Transverse colon (tissue), 4 donors: Measurements from ENCODE around the gene AUH. TPM values are rescaled to one million over a fixed set of nuclear protein-coding genes. Genes with fewer than 3 reads are reported as not detected.

Source experiments
- DNase-seq: peaks from one replicate; pipeline ENCODE4 v3.0.0-alpha.2; 2019
- H3K27ac ChIP-seq, 4 donors: fragments of 200-600 bp; sonication (generic); 2 replicates each; pipeline ENCODE4 v1.5.1; 2016 to 2018; ENCODE audit warnings: inconsistent platforms in 4 of 4
- H3K27me3 ChIP-seq: fragments of 200-600 bp; sonication (generic); 2 replicates; pipeline ENCODE4 v1.5.1; 2017; ENCODE audit warnings: inconsistent platforms
- H3K36me3 ChIP-seq, 4 donors: fragments of 200-600 bp; sonication (generic); 2 replicates each; pipeline ENCODE4 v1.5.1; 2017 to 2019; ENCODE audit warnings: inconsistent platforms in 4 of 4
- H3K4me1 ChIP-seq, 4 donors: fragments of 200-600 bp; sonication (generic); 2 replicates each; pipeline ENCODE4 v1.5.1; 2017 to 2020; ENCODE audit warnings: inconsistent platforms in 4 of 4
- H3K4me3 ChIP-seq, 4 donors: fragments of 200-600 bp; sonication (generic); 1 replicate in 1 of 4; 2 replicates in 3 of 4; pipeline versions ENCODE4 v1.5.1 to v1.6.1; 2017 to 2019; ENCODE audit warnings: inconsistent platforms in 4 of 4
- H3K9me3 ChIP-seq, 2 donors: fragments of 200-600 bp; sonication (generic); 2 replicates each; pipeline ENCODE4 v1.5.1; 2017 to 2019; ENCODE audit warnings: inconsistent platforms in 2 of 2
- EP300 ChIP-seq: sonication (generic); formaldehyde crosslinking; IDR thresholded peaks from one replicate; pipeline ENCODE4 v1.6.1; 2017; ENCODE audit warnings: antibody characterized with exemption, low read depth
- POLR2A ChIP-seq: fragments of 450-650 bp; IDR thresholded peaks from one replicate; pipeline ENCODE4 v1.6.1; 2016; ENCODE audit warnings: antibody characterized with exemption, mild to moderate bottlenecking, moderate library complexity
- POLR2AphosphoS5 ChIP-seq, 3 donors: sonication (generic); formaldehyde crosslinking; IDR thresholded peaks; one replicate each; pipeline ENCODE4 v1.6.1; 2016; ENCODE audit warnings: antibody characterized with exemption in 3 of 3
- WGBS, 2 donors: methylation state at CpG; one replicate each; pipeline ENCODE4 v1.1.5; 2018; ENCODE audit warnings: low coverage in 1 of 2; 5-methylcytosine and 5-hydroxymethylcytosine counted together
- in situ Hi-C, 4 donors: fragments of 200-750 bp; cut with MboI; loops; one replicate each; pipeline versions ENCODE4 v1.15.0 to v1.15.1; 2017; ENCODE audit warnings: low sequenced_read_pairs in 3 of 4, low pct_ligation_motif_present in 1 of 4, low pct_unique_long_range_greater_than_20kb in 1 of 4
- intact Hi-C: fragments of 100-400 bp; cut with DNase I; formaldehyde crosslinking; loops from one replicate; pipeline ENCODE4 v1.15.1; 2023; ENCODE audit warnings: low total_unique reads
- total RNA-seq, 4 donors: library from RNA; depleted of rRNA; stranded (reverse); fragments of >200 nt; gene quantifications; one replicate each; pipeline ENCODE4 v1.1.0, GENCODE V29; 2016
- TF ChIP-seq, protein P1 (sequence below), 5 experiments: fragments of 200-600 bp in 3 of 5; fragments of 450-650 bp in 2 of 5; sonication (generic) in 3 of 5; IDR thresholded peaks; 1 replicate in 2 of 5; 2 replicates in 3 of 5; pipeline ENCODE4 v1.5.1; 2016 to 2017; ENCODE audit warnings: antibody characterized with exemption in 5 of 5, inconsistent platforms in 3 of 5, mild to moderate bottlenecking in 2 of 5, moderate library complexity in 1 of 5

AUH gene
- total RNA-seq, 4 donors from 2014 or later: 55.0 to 136 (median 83.8) TPM

DNA sequence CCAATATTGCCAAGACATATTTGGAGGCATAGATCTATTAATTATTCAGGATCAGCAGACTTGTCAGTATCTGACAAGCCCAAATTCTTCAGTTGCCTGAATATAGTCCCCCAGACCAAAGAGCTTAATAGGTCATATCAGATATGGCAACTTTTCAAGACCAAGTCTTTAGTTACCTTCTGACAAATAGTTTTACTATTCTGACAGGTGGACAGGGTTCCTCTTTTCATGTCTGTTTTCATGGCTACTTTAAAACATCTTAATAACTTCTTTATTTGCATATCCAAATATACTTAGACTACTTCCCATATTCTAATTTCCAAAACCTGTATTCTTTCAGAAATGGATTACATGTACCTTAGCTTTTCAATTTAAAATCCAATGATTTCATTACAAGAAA, 65.4 kb downstream of the AUH start:
- Histone ChIP-seq H3K27ac (no peak overlapping the region), H3K4me1 (peaks cover 0 to 22% (median 0%) of the 10 kb centered on the region in 4 donors), H3K4me3 (no peak overlapping the region), H3K36me3 (peaks cover 0 to 26% (median 10%) of the 10 kb centered on the region in 4 donors), H3K9me3 (no peaks in the 10 kb centered on the region), H3K27me3 (no peaks in the 10 kb centered on the region)
- in situ Hi-C loops: no loop called here
- TF ChIP-seq POLR2A: no peak
- no peak for TF ChIP-seq EP300
- TF ChIP-seq POLR2AphosphoS5 (IDR thresholded peaks at IDR 0.05): no peak
- TF ChIP-seq, protein P1, sequence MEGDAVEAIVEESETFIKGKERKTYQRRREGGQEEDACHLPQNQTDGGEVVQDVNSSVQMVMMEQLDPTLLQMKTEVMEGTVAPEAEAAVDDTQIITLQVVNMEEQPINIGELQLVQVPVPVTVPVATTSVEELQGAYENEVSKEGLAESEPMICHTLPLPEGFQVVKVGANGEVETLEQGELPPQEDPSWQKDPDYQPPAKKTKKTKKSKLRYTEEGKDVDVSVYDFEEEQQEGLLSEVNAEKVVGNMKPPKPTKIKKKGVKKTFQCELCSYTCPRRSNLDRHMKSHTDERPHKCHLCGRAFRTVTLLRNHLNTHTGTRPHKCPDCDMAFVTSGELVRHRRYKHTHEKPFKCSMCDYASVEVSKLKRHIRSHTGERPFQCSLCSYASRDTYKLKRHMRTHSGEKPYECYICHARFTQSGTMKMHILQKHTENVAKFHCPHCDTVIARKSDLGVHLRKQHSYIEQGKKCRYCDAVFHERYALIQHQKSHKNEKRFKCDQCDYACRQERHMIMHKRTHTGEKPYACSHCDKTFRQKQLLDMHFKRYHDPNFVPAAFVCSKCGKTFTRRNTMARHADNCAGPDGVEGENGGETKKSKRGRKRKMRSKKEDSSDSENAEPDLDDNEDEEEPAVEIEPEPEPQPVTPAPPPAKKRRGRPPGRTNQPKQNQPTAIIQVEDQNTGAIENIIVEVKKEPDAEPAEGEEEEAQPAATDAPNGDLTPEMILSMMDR (IDR thresholded peaks at IDR 0.05): no peak
- no peak for DNase-seq
- intact Hi-C loops: no loop called here

DNA sequence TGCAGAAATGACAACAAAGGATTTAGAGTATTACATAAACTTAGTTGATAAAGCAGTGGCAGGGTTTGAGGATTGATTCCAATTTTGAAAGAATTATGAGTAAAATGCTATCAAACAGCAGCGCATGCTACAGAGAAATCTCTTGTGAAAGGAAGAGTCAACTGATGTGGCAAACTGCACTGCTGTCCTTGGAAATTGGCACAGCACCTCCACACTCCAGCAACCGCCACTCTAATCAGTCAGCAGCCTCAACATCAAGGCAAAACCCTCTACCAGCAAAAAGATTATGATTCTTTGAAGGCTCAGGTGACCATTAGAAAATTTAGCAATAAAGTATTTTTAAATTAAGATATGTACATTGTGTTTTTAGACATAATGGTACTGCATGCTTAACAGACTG, 66.4 kb downstream of the AUH start:
- Histone ChIP-seq H3K4me1 (peaks cover 0 to 17% (median 0%) of the 10 kb centered on the region in 4 donors), H3K27ac (no peak overlapping the region), H3K27me3 (no peaks in the 10 kb centered on the region), H3K36me3 (peaks cover 0 to 26% (median 10%) of the 10 kb centered on the region in 4 donors), H3K4me3 (no peak overlapping the region), H3K9me3 (no peaks in the 10 kb centered on the region)
- in situ Hi-C loops (no loop called here), intact Hi-C loops (no loop called here)
- no peak for DNase-seq
- TF ChIP-seq, protein P1 (IDR thresholded peaks at IDR 0.05): no peak
- WGBS, 2 donors: 94 to 100% methylated on average over 2 of the region's 2 CpGs

DNA sequence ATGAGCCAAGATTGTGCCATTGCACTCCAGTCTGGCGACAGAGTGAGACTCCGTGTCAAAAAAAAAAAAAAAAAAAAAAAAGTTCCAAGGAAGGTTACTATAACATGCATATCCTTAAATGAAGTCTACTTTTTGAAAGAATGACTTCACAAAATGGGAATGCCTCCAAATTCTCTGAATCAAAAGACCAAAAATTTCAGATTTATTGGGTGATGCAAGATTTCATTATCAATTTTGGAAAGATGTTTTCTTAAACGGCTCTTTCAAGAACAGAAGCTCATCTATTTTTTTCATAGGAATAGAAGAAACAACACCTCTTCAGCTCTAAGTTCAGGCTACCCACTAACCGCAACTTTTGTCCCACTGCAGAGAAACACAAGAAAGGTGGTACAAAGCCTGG, 69.9 kb downstream of the AUH start:
- Histone ChIP-seq H3K4me1 (no peaks in the 10 kb centered on the region), H3K27me3 (no peaks in the 10 kb centered on the region), H3K9me3 (no peaks in the 10 kb centered on the region), H3K4me3 (no peak overlapping the region), H3K27ac (no peak overlapping the region), H3K36me3 (peaks cover 0 to 24% (median 10%) of the 10 kb centered on the region in 4 donors)
- WGBS, 2 donors: 84 to 94% methylated on average over 3 to 4 of the region's 4 CpGs
- in situ Hi-C loops: no loop called here
- TF ChIP-seq, protein P1 (IDR thresholded peaks at IDR 0.05): no peak
- TF ChIP-seq EP300: no peak
- no peak for TF ChIP-seq POLR2A
- TF ChIP-seq POLR2AphosphoS5 (IDR thresholded peaks at IDR 0.05): no peak
- no peak for DNase-seq
- intact Hi-C loops: no loop called here

DNA sequence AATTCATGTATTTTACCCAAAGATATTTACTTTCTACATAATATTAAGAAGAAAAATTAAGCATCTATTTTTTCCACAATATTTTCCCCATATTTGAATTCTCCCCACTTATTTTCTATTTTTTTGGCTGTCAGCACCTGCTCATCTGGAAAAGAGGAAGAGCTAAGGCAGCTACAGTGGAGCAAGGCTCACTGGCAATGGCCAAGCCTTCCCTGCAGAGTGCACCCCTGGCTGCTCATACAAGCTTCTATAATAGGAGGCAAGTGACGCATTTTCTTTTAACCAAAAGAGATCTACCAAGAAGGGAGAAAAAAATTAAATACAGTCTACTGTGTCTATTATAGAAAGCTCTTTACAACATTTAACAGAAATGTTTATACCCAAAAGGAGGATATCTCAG, 72.5 kb downstream of the AUH start:
- intact Hi-C loops: no loop called here
- WGBS, 2 donors: 80 to 90% methylated on average over 1 of the region's 1 CpG

More for the DNA sequence above, 72.5 kb downstream of the AUH start:
- Histone ChIP-seq H3K4me1 (peaks cover 0 to 7% (median 2%) of the 10 kb centered on the region in 4 donors), H3K27me3 (no peaks in the 10 kb centered on the region), H3K27ac (no peak overlapping the region), H3K36me3 (peaks cover 0 to 19% (median 4%) of the 10 kb centered on the region in 4 donors), H3K4me3 (no peak overlapping the region), H3K9me3 (no peaks in the 10 kb centered on the region)
- TF ChIP-seq POLR2A (no peak), EP300 (no peak), POLR2AphosphoS5 (IDR thresholded peaks at IDR 0.05) (no peak)
- TF ChIP-seq, protein P1 (IDR thresholded peaks at IDR 0.05): no peak
- no peak for DNase-seq
- in situ Hi-C loops: no loop called here
